GM19395 (cell line): ENCODE data around the gene MCCC1.

Experiments used
- ATAC-seq: cut with Tn5 transposase; IDR thresholded peaks from one replicate; pipeline ENCODE4 v1.9.1; 2021; ENCODE audit warnings: mild to moderate bottlenecking, moderate library complexity; ENCODE audit not compliant: unreplicated experiment

MCCC1 gene

GRCh38 chr3:182989566-182989965 is 109.7 kb downstream of the MCCC1 start:
- ATAC-seq, result no peak

GRCh38 chr3:182986021-182986420 is 113.3 kb downstream of the MCCC1 start:
- ATAC-seq, result no peak

GRCh38 chr3:182983876-182984275 is 115.4 kb downstream of the MCCC1 start:
- ATAC-seq, result no peak

- ATAC-seq, result no peak
Observed at GRCh38 chr3:182981038-182981380, 118.3 kb downstream of the MCCC1 start.

- peak; percentile 85 for ATAC-seq
Observed at GRCh38 chr3:182980204-182981037, 118.9 kb downstream of the MCCC1 start, which contains the start of gene DCUN1D1. Gene DCUN1D1 (minus strand): TSS chr3:182980538. CDS start chr3:182980489, 49 bp downstream.

- peak; percentile 29 for ATAC-seq
Observed at GRCh38 chr3:182979674-182980191, 119.6 kb downstream of the MCCC1 start.

DNA sequence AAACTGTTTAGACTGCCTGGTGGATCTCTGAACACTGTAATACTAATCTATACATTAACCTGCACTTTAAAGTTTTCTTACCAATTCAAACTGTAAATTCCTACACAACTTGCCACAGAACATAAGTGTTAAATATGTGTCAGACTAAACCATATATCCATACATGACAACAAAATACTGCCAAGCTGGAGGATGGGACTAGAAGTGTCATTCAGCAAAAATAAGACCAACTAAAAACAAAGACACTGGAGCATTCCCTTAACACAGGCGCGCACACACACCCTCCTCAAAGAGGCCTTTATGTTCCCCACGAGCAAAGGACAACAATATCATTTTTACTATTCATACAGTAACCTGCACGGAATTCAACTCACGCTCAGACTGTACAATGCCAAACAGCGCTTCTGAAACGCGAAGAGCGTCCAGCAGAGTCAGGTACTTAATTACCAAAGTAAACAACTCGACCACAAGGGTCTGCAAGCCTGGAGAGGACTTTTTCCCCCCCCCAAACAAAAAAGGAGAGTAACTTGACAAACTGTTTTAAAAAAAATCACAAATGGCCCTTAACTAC is 120.1 kb downstream of the MCCC1 start:
- no peak for ATAC-seq

- no peak for ATAC-seq
Observed at GRCh38 chr3:182978387-182978786, 120.9 kb downstream of the MCCC1 start.

- ATAC-seq, result no peak
Observed at GRCh38 chr3:182973047-182973446, 126.2 kb downstream of the MCCC1 start.

DNA sequence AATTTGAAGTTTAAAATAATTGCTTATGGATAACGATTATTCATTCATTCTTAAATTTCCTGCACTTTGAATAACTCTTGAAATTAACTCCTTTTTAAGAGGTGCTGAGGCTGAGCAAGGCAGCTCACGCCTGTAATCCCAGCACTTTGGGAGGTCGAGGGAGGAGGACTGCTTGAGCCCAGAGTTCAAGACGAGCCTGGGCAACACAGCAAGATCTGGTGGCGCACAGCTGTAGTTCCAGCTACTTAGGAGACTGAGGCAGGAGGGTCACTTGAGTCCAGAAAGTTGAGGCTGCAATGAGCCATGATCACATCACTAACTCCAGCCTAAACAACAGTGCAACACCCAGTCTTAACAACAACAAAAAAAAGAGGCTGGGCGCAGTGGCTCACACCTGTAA is 126.9 kb downstream of the MCCC1 start:
- no peak for ATAC-seq

GRCh38 chr3:182971637-182972036 is 127.7 kb downstream of the MCCC1 start:
- peak; percentile 44 for ATAC-seq

- ATAC-seq, result no peak
Observed at GRCh38 chr3:182970811-182971418, 128.4 kb downstream of the MCCC1 start.

GRCh38 chr3:182969853-182970252 is 129.4 kb downstream of the MCCC1 start:
- ATAC-seq, result no peak

DNA sequence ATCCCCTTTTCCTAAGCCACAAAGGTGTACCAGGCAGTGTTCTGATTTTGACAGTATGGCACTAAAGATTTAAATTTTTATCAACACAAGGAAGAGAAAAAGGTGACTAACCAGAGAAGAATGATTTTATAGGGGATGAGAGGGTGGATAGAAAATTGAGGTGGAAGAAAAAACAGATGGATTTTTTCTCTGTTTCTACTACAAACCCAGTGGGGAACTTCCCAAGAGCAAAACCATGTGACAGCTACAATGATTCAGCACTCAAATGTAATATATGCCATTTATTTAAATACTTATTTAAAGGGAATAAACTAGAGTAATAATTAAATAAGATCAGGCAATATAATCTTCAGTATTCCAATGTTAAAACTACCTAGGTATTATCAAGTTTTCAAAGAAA is 130.0 kb downstream of the MCCC1 start:
- no peak for ATAC-seq

DNA sequence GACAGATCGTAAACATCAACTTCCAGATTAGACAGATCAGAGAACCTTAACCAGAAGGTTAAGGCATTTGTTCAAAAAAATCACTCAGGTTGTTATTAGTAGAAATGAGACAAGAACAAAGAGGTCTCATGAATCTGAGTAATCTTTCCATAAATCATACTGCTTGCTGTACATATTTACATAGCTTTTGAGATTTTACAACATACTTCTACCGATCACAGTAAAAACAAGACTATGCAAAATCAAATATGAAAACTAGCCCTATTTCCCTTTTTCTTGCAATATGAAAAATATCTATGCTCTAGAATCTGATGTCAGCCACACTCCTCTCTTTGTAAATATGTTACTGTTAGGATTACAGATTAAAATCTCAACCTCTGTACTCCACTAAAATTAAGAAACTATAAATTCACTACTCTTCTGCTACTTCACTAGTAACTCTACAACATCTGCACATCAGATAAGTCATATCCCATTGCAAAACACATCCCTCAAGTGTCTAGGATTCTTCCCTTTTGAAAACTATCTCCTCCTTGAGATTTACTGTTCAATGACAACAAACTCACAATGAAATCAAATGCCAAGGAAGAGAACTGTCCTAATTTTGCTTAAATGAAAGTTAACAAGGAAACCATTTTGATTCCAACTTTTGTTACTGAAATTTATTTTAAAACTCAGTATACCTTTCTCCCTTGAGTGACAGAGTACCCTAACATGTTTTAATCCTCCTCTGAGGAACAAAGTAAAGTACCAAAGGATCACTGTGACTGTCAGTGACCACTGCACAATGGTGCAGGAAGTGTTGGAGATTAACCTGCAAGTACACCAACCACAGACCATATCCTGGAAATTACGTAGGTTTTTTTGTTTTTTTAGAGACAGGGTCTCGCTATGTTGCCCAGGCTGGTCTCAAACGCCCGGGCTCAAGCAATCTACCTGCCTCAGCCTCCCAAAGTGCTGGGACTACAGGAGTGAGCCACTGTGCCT is 131.8 kb downstream of the MCCC1 start:
- ATAC-seq, result peak; percentile 64

GRCh38 chr3:182965861-182966366 is 133.4 kb downstream of the MCCC1 start:
- no peak for ATAC-seq
